LNCaP clone FGC (cell line): ENCODE measurements around the gene ITGBL1.
A peak's percentile ranks its signal among the peaks of the same experiment; 100 is the strongest.

Source experiments
- DNase-seq: peaks from one replicate; pipeline ENCODE4 v3.0.0-alpha.2; 2011; ENCODE audit warnings: low read depth
- H3K4me3 ChIP-seq: 2 replicates; pipeline ENCODE4 v1.5.1; 2011; ENCODE audit warnings: mild to moderate bottlenecking, low read depth, low read length, control low read depth
- TF ChIP-seq, protein P1 (sequence below): IDR thresholded peaks from 2 replicates; pipeline ENCODE4 v1.5.1; 2012; ENCODE audit warnings: mild to moderate bottlenecking; ENCODE audit not compliant: control insufficient read depth, insufficient read depth; ENCODE audit errors: extremely low read depth

ITGBL1 gene

GRCh38 chr13:101452519-101453485 lies at the start of gene ITGBL1:
Gene ITGBL1 (plus strand): TSS chr13:101452675. CDS start chr13:101452834, 159 bp downstream.
- peak within 1 kb of the TSS; percentile 9; the same call in 1 of the 2 replicates for H3K4me3 ChIP-seq
- TF ChIP-seq, protein P1, sequence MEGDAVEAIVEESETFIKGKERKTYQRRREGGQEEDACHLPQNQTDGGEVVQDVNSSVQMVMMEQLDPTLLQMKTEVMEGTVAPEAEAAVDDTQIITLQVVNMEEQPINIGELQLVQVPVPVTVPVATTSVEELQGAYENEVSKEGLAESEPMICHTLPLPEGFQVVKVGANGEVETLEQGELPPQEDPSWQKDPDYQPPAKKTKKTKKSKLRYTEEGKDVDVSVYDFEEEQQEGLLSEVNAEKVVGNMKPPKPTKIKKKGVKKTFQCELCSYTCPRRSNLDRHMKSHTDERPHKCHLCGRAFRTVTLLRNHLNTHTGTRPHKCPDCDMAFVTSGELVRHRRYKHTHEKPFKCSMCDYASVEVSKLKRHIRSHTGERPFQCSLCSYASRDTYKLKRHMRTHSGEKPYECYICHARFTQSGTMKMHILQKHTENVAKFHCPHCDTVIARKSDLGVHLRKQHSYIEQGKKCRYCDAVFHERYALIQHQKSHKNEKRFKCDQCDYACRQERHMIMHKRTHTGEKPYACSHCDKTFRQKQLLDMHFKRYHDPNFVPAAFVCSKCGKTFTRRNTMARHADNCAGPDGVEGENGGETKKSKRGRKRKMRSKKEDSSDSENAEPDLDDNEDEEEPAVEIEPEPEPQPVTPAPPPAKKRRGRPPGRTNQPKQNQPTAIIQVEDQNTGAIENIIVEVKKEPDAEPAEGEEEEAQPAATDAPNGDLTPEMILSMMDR: no peak
- no peak for DNase-seq

GRCh38 chr13:101406791-101407190 lies 45.7 kb upstream of the ITGBL1 start:
- no peak for DNase-seq
- H3K4me3 ChIP-seq: no peak overlapping the region
- TF ChIP-seq, protein P1: no peak

- H3K4me3 ChIP-seq: no peak overlapping the region
- no peak for DNase-seq
- TF ChIP-seq, protein P1: no peak
Measured at GRCh38 chr13:101408154-101408553, 44.3 kb upstream of the ITGBL1 start.

- no peak for DNase-seq
- TF ChIP-seq, protein P1: no peak
- no peak overlapping the region for H3K4me3 ChIP-seq
Measured at GRCh38 chr13:101408992-101409656, 43.4 kb upstream of the ITGBL1 start.

GRCh38 chr13:101412076-101412475 lies 40.4 kb upstream of the ITGBL1 start:
- H3K4me3 ChIP-seq: no peak overlapping the region
- TF ChIP-seq, protein P1: no peak
- DNase-seq: no peak

- DNase-seq: no peak
- TF ChIP-seq, protein P1: no peak
- no peak overlapping the region for H3K4me3 ChIP-seq
Measured at GRCh38 chr13:101415358-101416174, 36.9 kb upstream of the ITGBL1 start.
